Ishikawa (cell line): Measurements from ENCODE around the gene FAM124B.

Experiments used
- CEBPB ChIP-seq: IDR thresholded peaks from 2 replicates; pipeline ENCODE4 v1.6.1; 2012
- CREB1 ChIP-seq: IDR thresholded peaks from 2 replicates; pipeline ENCODE4 v1.6.1; 2012; ENCODE audit warnings: low read depth
- EGR1 ChIP-seq: IDR thresholded peaks from 2 replicates; pipeline ENCODE4 v1.6.1; 2012
- EP300 ChIP-seq: IDR thresholded peaks from 2 replicates; pipeline ENCODE4 v1.6.1; 2012; ENCODE audit warnings: borderline replicate concordance
- FOXM1 ChIP-seq: IDR thresholded peaks from 2 replicates; pipeline ENCODE4 v1.6.1; 2012; ENCODE audit warnings: low read depth, borderline replicate concordance
- MAX ChIP-seq: IDR thresholded peaks from 2 replicates; pipeline ENCODE4 v1.6.1; 2012
- NFIC ChIP-seq: IDR thresholded peaks from 2 replicates; pipeline ENCODE4 v1.6.1; 2012
- RAD21 ChIP-seq: IDR thresholded peaks from 2 replicates; pipeline ENCODE4 v1.6.1; 2012; ENCODE audit warnings: low read depth
- REST ChIP-seq: IDR thresholded peaks from 2 replicates; pipeline ENCODE4 v1.6.1; 2012; ENCODE audit warnings: low read depth, mild to moderate bottlenecking
- TAF1 ChIP-seq: IDR thresholded peaks from 2 replicates; pipeline ENCODE4 v1.6.1; 2012; ENCODE audit warnings: low read depth, mild to moderate bottlenecking
- TCF12 ChIP-seq: IDR thresholded peaks from 2 replicates; pipeline ENCODE4 v1.6.1; 2012; ENCODE audit warnings: low read depth
- TEAD4 ChIP-seq: IDR thresholded peaks from 2 replicates; pipeline ENCODE4 v1.6.1; 2012
- USF1 ChIP-seq: IDR thresholded peaks from 2 replicates; pipeline ENCODE4 v1.6.1; 2012
- YY1 ChIP-seq: IDR thresholded peaks from 2 replicates; pipeline ENCODE4 v1.6.1; 2012; ENCODE audit warnings: low read depth
- ZBTB7A ChIP-seq: IDR thresholded peaks from 2 replicates; pipeline ENCODE4 v1.6.1; 2012; ENCODE audit warnings: low read depth

The FAM124B gene

GRCh38 chr2:224434618-224435017 lies 32.7 kb upstream of the FAM124B start:
- TF ChIP-seq EGR1 (no peak), CREB1 (no peak), EP300 (no peak), YY1 (no peak), USF1 (no peak), NFIC (no peak), ZBTB7A (no peak), CEBPB (no peak), RAD21 (no peak), TCF12 (no peak), REST (no peak), TEAD4 (no peak), FOXM1 (no peak), MAX (no peak), TAF1 (no peak)

- TF ChIP-seq EP300 (no peak), TEAD4 (no peak), YY1 (no peak), TAF1 (no peak), MAX (no peak), ZBTB7A (no peak), EGR1 (no peak), TCF12 (no peak), RAD21 (no peak), USF1 (no peak), NFIC (no peak), FOXM1 (no peak), REST (no peak)
Observed at GRCh38 chr2:224433442-224433841, 31.5 kb upstream of the FAM124B start.

GRCh38 chr2:224432003-224432579 lies 30.2 kb upstream of the FAM124B start:
- TF ChIP-seq CEBPB (no peak), TAF1 (no peak), EGR1 (no peak), MAX (no peak), YY1 (no peak), FOXM1 (no peak), ZBTB7A (no peak), TCF12 (no peak), TEAD4 (no peak), NFIC (no peak), USF1 (no peak)

- TF ChIP-seq TCF12, result no peak
- no peak for TF ChIP-seq RAD21
- TF ChIP-seq MAX, result no peak
Observed at GRCh38 chr2:224429441-224429810, 27.5 kb upstream of the FAM124B start.

- TF ChIP-seq MAX, result no peak
- no peak for TF ChIP-seq CEBPB
- TF ChIP-seq EGR1, result no peak
- no peak for TF ChIP-seq REST
- TF ChIP-seq EP300, result no peak
Observed at GRCh38 chr2:224428787-224429440, 27.0 kb upstream of the FAM124B start.
